Spleen (tissue), 7 donors: ENCODE measurements around the gene EZR.
A peak's percentile ranks its signal among the peaks of the same experiment; 100 is the strongest.

Source experiments
- POLR2A ChIP-seq, 3 donors: fragments of 450-650 bp; IDR thresholded peaks; one replicate each; pipeline ENCODE4 v1.5.1; 2017; ENCODE audit warnings: antibody characterized with exemption in 3 of 3, mild to moderate bottlenecking in 1 of 3
- POLR2AphosphoS5 ChIP-seq, 3 donors: sonication (generic); formaldehyde crosslinking; IDR thresholded peaks; one replicate each; pipeline ENCODE4 v1.5.1; 2017; ENCODE audit warnings: antibody characterized with exemption in 3 of 3
- TF ChIP-seq, protein P1 (sequence below), 11 experiments: fragments of 200-600 bp in 7 of 11; fragments of 450-650 bp in 4 of 11; sonication (generic) in 4 of 11; IDR thresholded peaks in 8 of 11; conservative IDR thresholded peaks in 3 of 11; 1 replicate in 7 of 11; 2 replicates in 4 of 11; pipeline versions ENCODE4 v1.4.0 to v1.8.0; 2016 to 2021; ENCODE audit warnings: antibody characterized with exemption in 11 of 11, inconsistent platforms in 4 of 11, mild to moderate bottlenecking in 1 of 11
- donor health status: DM: no; HTN: no; CAD: no; lungs with moderate emphysema.
- donor health status: DM: no; HTN: no; CAD: no.
- donor health status: DM: no; HTN: no; CAD: no.

DNA sequence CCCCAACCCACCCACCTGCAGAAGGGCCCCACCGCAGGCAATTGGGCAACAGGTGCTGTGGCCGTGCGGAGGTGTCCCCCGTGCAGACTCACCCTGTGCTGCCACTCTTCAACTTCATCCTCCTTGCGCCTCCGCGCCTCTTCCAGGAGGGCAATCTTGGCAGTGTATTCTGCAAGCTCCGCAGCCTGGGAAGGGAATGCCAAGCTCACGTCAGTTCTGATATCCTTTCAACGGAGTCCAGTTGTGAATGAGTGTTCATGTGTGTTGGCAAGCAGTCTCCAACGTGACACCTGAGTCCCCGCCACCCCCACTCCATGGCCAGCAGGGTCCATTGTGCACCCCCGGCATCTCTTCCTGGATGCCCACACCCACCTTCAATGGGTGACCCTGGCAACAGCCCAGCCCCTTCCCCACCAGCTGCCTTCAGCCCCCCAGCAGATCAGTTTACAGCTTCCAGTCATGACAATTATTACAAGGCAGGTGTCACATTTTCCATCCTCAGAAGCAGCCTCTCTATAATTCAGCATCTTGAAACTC lies 49.9 kb downstream of the EZR start:
- TF ChIP-seq, protein P1, sequence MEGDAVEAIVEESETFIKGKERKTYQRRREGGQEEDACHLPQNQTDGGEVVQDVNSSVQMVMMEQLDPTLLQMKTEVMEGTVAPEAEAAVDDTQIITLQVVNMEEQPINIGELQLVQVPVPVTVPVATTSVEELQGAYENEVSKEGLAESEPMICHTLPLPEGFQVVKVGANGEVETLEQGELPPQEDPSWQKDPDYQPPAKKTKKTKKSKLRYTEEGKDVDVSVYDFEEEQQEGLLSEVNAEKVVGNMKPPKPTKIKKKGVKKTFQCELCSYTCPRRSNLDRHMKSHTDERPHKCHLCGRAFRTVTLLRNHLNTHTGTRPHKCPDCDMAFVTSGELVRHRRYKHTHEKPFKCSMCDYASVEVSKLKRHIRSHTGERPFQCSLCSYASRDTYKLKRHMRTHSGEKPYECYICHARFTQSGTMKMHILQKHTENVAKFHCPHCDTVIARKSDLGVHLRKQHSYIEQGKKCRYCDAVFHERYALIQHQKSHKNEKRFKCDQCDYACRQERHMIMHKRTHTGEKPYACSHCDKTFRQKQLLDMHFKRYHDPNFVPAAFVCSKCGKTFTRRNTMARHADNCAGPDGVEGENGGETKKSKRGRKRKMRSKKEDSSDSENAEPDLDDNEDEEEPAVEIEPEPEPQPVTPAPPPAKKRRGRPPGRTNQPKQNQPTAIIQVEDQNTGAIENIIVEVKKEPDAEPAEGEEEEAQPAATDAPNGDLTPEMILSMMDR (IDR thresholded peaks at IDR 0.05 in 8 of 11, conservative IDR thresholded peaks at IDR 0.05 in 3 of 11), result no peak
- TF ChIP-seq POLR2A (IDR thresholded peaks at IDR 0.05) (no peak), POLR2AphosphoS5 (IDR thresholded peaks at IDR 0.05) (peak in 1 of 3 donors; percentile 62)
